IPS-NIHi7 (cell line): ENCODE results near the gene AFF3.
A peak's percentile ranks its signal among the peaks of the same experiment; 100 is the strongest.
"Not testable (repeated sequence)": the region's sequence is repeated elsewhere in the genome, so short reads cannot be mapped to it uniquely, and the experiment has no call there.

Experiments used
- DNase-seq: peaks from one replicate; pipeline ENCODE4 v3.0.0; 2012; ENCODE audit warnings: mixed read lengths; ENCODE audit errors: extremely low spot score

Gene AFF3

DNA sequence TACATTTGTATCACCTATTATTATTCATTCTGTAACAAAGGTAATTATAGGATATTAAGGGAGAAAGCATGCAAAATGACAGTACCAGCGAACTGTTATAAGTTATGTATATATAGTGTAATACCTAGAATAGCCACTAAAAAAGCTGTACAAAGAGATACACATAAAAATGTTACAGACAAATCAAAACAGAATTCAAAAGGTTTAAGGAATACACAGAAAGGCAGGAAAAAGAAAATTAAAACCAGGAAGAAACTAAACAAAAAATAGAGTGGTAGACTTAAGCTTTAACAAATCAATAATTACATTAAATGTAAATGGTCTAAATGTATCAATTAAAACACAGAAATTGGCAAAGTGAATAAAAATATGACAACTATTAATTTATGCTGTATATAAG, 476.1 kb downstream of the AFF3 start:
- DNase-seq, result no peak

DNA sequence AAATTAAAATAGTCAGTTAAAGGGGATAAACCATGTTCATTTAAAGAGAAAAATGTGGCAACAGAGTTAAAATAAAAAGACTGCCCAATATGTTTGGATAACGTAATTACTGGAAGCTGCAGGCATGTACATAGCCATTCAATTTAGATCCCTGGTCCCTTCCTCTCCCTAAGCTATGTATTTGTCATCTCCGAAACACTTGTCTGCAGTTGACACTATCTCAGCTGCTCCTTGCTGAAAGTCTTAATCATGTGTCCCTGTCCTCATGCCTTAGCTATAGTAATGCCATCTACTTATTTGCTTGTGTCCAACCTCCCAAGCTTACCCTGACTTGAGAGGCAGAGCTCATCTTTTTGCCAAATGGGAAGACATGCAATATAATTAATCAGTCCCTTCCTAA, 478.7 kb downstream of the AFF3 start:
- DNase-seq, result no peak

DNA sequence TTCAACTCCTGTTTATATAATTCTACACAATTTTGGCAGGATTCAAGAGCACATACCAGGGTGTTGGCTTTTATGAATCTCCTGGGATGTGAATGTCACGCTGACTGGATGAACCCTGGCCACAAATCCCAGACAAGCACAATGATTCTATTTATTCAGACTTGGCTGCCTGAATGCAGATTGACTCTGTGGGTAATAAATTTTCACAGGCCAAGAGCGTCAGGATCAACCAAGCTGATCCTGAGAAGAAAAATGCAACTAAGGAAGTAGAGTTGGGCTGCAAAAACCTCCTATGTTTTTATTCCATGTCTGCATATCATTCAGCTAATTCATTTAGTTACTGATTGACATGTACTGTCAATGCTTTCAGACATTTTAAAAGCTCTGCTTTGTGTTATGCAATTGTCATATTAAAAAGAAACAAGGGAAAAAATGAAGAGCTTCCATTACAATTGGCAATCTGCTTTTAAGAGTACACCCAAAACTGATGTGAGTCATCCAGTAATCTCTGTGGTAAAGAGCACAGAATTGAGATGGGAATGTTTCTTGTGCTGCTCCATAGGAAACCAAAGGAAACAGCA, 479.5 kb downstream of the AFF3 start:
- DNase-seq, result no peak

- DNase-seq, result not testable (repeated sequence)
Observed at GRCh38 chr2:99661761-99662160, 480.6 kb downstream of the AFF3 start.

DNA sequence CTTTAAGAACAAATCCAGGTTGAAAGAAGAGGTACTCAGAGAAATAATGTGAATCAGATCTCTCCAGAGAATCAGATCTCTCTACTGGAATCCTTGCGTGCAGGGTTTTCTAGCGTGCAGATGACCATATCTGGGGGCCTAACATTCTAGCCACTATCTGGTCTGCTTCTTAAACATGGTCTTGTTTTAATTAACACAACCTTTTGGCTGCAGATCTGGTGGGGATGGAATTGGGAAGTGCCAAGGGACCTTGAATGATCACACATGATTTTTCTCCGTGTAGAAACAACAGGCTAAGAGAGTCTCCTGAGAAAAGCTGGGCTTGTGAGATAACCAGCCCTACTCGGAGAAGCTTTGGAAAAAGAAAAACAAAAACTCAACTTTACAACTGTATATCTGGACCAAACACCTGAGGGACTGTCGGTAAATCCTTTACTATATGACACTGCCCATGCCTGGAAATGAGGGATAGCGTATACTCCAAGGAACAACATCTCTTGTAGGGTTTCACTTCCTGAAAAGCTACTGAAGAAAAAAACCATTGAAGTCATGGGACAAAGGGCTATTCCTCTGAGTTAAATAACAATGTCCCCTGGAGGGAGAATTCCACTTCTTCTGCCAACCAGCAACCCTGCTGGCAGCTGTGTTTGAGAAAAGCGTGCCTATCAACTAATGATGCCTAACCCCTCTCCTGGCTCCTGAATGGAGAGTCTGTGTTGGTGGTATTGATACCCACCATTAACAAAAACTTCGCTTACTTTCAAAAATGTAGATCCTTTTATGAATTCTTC, 481.6 kb downstream of the AFF3 start:
- DNase-seq, result no peak

DNA sequence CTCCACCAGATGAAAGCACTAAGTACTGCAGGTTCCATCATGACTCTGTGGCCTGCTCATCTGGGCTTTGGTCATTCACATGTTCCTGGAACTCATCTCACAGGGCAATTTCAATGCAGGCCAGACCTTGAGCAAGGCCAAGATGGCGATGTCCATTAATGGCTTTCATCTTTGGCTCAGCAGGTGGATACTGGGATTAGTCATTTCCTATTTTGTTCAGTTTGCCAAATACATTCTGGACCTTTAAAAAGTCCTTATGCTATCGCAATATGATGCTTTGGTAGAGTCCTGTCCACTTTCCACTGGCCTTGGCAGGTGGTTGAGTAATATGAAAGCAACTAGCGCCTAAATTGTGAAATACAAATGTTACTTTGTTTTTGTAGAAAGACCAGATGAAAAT, 482.5 kb downstream of the AFF3 start:
- DNase-seq, result no peak

DNA sequence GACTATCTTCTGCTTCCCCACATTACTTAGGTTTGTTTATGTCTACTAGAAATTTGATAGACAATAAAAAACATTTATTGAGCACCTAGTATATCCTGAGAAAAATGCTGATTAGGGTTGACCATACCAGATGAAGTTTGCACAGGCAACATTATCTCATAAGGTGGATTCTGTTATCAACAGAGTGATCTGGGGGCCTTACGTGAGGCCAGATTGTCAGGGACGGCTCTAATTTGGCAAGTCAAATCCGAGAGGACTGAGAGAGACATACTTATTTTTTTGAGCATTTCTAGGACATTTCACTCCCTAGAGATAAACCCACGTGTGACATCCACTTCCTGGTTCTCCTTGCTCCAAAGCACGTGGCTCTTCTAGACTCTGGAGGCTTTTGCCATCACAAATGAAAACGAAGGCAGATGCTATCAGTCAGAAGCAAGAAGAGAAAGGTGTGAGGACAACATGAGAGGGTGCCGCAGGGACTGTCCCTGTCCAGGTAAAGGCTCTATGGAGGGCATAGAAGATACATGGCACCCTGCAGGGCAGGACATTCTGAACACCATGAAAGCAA, 484.6 kb downstream of the AFF3 start:
- no peak for DNase-seq

DNA sequence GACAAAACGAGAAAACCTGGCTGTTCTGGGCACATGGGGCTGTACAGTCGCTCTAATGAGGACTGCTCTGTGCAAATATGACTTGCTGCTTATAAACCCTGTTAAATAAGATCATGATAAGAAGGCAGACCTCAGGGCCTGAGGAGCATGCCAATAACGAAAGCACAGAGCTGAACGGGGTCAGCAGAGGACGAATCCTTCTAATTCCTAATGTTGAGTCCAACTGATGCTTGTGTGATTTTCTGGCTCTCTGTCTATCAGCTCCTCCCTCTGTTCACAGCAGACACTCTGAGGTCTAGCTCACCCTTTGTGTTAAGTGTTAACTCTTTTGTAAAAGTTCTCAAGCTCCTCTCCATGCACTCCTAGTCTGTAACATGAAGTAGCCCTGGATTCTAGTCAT, 485.4 kb downstream of the AFF3 start:
- DNase-seq, result no peak

GRCh38 chr2:99653433-99653832, 489.0 kb downstream of the AFF3 start:
- DNase-seq, result no peak

DNA sequence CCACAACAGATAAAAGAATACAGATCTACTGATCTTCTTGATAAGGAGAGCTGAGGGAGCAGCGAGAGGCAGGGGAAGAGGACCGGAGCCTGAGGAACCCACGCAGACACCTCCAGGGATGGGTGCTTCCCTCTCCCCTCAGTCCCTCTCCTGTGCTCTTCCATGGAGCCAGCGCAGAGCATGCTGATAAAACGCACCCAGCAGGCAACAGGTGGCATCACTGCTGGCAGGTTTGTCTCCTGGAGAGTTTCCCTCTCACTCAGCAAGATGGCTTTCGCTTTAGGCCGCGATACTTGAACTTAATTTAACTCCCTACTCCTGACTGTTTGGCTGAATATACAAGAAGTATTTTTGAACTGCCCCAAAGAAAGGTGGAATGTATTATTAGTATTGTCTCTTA, 489.5 kb downstream of the AFF3 start:
- no peak for DNase-seq

DNA sequence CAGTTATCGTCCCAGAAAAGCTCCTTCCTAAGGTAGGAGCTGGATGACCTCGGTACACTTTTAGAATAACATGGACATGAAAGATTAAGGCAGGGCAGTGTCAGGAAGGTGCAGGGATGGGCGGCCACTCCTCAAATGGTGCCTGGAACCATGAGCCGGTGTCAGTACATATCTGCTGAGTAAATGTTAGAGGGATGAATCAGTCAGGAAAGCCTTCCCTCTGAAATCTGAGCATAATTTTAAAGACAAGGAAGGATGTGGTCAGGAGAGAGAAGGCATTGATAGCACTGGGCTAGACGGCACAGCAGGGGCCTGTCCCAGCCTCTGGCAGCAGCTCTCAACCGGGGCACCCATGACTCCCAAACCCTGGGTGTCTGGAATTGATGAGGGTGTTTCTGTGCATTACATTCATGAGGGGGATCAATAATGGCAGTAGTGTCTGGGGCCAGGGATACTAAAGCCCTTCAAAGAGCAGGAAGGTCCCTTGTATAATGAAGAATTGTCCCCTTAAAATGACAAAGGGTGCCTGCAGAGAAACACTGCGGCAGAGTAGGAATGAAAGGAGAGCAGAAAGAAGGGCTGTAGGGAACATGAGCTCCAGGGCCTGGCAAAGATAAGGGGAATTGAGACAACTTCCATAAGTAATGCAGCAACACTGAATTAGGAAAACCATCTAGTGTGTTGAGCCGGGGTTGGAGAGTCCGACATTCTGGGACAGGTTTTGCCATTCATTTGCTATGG, 490.3 kb downstream of the AFF3 start:
- DNase-seq, result peak; percentile 16

DNA sequence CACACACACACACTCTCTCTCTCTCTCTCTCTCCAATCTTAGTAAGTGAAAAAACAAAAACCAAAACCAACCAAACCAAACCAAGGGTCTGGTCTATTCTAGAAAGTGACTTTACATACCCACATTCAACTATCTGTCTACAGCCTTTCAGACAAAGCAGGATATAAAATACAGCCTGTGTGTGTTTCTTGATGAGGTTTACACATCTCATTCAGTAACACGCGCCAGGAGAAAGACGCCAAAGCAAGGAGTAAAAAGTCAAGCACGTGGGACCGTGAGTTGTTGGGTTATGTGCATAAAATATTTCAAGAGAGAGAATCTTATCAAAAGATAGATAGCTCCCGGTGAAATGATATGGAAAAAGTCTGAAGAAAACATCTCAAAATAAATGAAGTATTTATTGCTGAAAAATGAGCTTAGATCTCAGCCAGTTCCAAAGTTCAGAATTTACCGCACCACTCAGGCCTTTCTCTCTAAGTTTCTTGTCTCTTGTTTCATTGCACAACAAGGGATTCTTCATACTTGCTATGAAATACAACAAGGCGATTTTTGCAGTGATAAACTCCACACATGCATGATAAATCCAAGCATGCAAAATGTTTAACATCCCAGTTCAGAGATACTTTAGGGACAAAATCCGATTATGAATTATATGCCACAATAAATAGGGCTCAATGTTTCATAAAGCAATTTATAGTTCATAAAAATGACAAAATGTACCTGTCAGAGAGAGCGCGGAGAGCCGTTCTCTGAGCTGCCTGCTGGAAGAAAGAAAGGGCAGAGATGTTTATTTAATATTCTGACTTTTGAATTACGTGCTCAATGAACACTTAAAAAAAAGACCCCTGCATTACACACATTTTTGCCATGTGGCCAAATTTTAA, 493.2 kb downstream of the AFF3 start:
- no peak for DNase-seq

GRCh38 chr2:99648178-99648844, 494.1 kb downstream of the AFF3 start:
- DNase-seq, result no peak

- no peak for DNase-seq
Observed at GRCh38 chr2:99645960-99646359, 496.4 kb downstream of the AFF3 start.

DNA sequence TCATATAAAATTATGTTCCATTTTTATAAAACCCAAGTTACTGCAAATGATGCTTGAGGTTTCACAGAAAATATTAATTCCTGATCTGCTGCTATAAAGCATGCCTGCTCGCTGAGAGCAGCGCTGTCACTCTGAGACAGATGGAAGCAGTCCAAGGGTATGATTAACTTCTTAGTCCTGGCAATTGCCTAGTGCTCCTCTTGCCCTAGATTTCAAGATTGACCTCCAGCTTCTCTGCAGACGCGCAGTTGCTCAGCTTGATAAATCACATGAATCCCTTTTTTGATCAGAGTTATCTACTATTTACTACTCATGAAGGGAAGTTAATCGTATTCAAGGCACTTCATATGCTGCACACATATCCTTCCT, 498.0 kb downstream of the AFF3 start:
- no peak for DNase-seq

- no peak for DNase-seq
Observed at GRCh38 chr2:99643787-99644418, 498.5 kb downstream of the AFF3 start.

DNA sequence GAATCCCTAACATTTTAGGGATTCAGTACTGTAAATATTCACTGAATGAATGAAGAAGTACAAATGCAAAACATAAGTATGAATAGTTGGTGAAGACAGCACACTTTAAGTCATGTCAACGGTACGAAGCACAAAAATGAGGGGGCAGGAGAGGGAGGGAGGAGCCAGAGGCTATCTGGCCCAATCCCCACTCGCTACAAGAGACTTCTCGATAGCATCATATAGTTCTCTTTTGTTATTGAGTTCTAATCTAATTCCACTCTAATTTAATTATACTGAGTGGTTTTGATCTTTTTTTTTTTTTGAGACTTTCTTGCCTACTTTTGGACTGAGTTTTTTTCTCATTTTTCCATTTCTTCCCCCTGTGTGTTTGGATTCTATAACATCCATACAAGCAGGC, 500.4 kb downstream of the AFF3 start:
- DNase-seq, result no peak

DNA sequence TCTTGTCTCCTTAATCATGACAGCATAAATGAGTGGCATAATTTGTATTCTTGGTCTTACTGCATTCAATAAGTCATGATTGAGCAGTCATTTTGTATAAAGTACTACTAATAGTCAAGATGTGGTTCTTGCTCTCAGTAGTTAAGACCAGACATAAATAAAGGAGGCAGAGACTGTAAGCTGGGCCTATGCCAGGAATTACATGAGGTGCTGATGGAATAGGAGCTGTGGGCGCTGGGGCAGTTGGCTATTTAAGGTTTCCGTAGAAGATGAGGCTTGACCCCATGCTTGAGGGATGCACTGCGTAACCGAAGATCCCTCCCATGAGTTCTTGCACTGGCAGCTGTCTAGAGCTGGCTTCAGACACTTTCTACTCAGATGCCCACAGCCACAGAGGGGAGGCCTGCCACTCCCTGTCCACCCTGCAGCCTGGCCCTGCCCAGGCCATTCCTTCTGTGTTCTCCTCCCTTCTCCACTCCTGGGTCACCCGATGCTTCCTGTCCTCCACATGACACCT, 501.7 kb downstream of the AFF3 start:
- DNase-seq, result no peak

DNA sequence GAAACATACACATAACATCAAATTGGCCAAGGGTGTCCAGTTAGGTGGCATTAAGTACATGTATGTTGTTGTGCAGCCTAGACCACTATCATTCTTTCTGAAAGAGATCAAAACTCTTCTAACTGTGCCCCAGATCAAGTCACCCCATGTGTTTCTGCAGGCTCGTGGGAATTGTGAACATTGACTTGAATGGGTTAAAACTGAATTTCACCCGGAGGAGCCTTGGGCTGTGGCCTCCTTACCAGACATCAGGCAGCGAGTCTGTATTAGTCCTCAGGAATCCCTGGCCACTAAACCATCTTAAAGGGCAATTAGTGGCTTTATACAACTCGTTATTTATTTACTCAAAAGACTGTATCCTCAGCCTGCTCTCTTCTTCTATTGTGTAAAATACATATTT, 503.6 kb downstream of the AFF3 start:
- no peak for DNase-seq

DNA sequence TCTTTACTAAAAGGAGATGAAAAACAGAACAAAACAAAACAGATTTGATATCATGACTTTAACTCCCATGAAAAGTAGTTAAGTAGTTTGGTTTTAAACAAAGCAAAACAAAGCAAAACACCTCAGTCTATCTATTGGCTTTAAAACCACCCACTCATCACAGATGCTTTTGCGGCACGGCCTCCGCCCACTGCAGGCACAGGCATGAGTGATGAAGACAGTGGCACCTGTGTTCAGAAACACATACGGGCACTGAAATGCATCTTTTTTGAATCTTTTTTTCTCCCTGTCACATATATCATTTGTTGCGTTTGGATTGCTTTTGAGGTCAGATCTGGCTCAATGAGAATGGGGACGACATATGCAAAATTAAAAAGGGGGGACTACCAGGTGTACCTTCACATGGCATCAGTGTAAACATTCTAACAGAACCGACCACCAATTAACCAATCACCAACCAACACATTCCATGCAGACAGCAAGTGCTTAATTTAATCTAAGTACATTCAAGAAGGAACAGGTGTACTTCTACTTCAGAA, 505.2 kb downstream of the AFF3 start:
- no peak for DNase-seq
